H9 (cell line): ENCODE data around the gene BTN1A1. TPM values are rescaled to one million over a fixed set of nuclear protein-coding genes. Genes with fewer than 3 reads are reported as not detected.
A peak's percentile ranks its signal among the peaks of the same experiment; 100 is the strongest.

Source experiments
- DNase-seq: peaks from one replicate; pipeline ENCODE4 v3.0.0-alpha.2; 2017
- H2AFZ ChIP-seq: one replicate; pipeline ENCODE4 v1.6.1; 2013; ENCODE audit warnings: mild to moderate bottlenecking, low read length, control low read depth, moderate library complexity
- H2AK5ac ChIP-seq: 2 replicates; pipeline ENCODE4 v1.6.1; 2013; ENCODE audit warnings: low read length, control low read depth, mixed read lengths; ENCODE audit not compliant: insufficient read length
- H2BK120ac ChIP-seq: one replicate; pipeline ENCODE4 v1.6.1; 2013; ENCODE audit warnings: low read depth, mild to moderate bottlenecking, low read length, control low read depth, inconsistent platforms; ENCODE audit not compliant: poor library complexity, severe bottlenecking
- H2BK12ac ChIP-seq: 2 replicates; pipeline ENCODE4 v1.6.1; 2013; ENCODE audit warnings: low read length, control low read depth, mixed read lengths, low read depth; ENCODE audit not compliant: insufficient read length
- H2BK15ac ChIP-seq: 2 replicates; pipeline ENCODE4 v1.6.1; 2013; ENCODE audit warnings: low read depth, low read length, control low read depth
- H2BK20ac ChIP-seq: one replicate; pipeline ENCODE4 v1.6.1; 2013; ENCODE audit warnings: low read depth, mild to moderate bottlenecking, low read length, control low read depth, inconsistent platforms; ENCODE audit not compliant: poor library complexity, severe bottlenecking
- H2BK5ac ChIP-seq: 2 replicates; pipeline ENCODE4 v1.6.1; 2013; ENCODE audit warnings: low read length, control low read depth, mixed read lengths; ENCODE audit not compliant: insufficient read length
- H3K14ac ChIP-seq: 2 replicates; pipeline ENCODE4 v1.6.1; 2013; ENCODE audit warnings: low read length, control low read depth; ENCODE audit not compliant: insufficient read depth
- H3K18ac ChIP-seq: 2 replicates; pipeline ENCODE4 v1.6.1; 2013; ENCODE audit warnings: low read depth, mild to moderate bottlenecking, mixed read lengths, low read length, control low read depth; ENCODE audit not compliant: insufficient read length
- H3K23ac ChIP-seq: 2 replicates; pipeline ENCODE4 v1.6.1; 2013; ENCODE audit warnings: low read length, control low read depth, mixed read lengths, low read depth; ENCODE audit not compliant: insufficient read length
- H3K23me2 ChIP-seq: 2 replicates; pipeline ENCODE4 v1.6.1; 2013; ENCODE audit warnings: low read depth, mild to moderate bottlenecking, mixed read lengths, low read length, control low read depth; ENCODE audit not compliant: insufficient read length, poor library complexity, severe bottlenecking
- H3K27ac ChIP-seq: 2 replicates; pipeline ENCODE4 v1.5.1; 2013; ENCODE audit warnings: low read length, control low read depth, mixed read lengths, low read depth; ENCODE audit not compliant: insufficient read length
- H3K27me3 ChIP-seq: 2 replicates; pipeline ENCODE4 v1.6.1; 2013; ENCODE audit warnings: low read length, control low read depth, inconsistent platforms; ENCODE audit not compliant: insufficient read depth
- H3K4ac ChIP-seq: 2 replicates; pipeline ENCODE4 v1.6.1; 2013; ENCODE audit warnings: low read depth, mild to moderate bottlenecking, control low read depth, inconsistent platforms, low read length, moderate library complexity
- H3K4me1 ChIP-seq: 2 replicates; pipeline ENCODE4 v1.6.1; 2013; ENCODE audit warnings: low read length, control low read depth, inconsistent platforms; ENCODE audit not compliant: insufficient read depth
- H3K4me2 ChIP-seq: 2 replicates; pipeline ENCODE4 v1.6.1; 2013; ENCODE audit warnings: low read length, control low read depth, mixed read lengths; ENCODE audit not compliant: insufficient read length, insufficient read depth
- H3K56ac ChIP-seq: 2 replicates; pipeline ENCODE4 v1.6.1; 2013; ENCODE audit warnings: low read depth, mild to moderate bottlenecking, mixed read lengths, low read length, control low read depth; ENCODE audit not compliant: insufficient read length
- H3K79me1 ChIP-seq: 2 replicates; pipeline ENCODE4 v1.6.1; 2013; ENCODE audit warnings: low read depth, mild to moderate bottlenecking, moderate library complexity, low read length, control low read depth, inconsistent platforms; ENCODE audit not compliant: insufficient read depth, poor library complexity, severe bottlenecking
- H3K79me2 ChIP-seq: 2 replicates; pipeline ENCODE4 v1.6.1; 2013; ENCODE audit warnings: low read length, control low read depth, inconsistent platforms; ENCODE audit not compliant: insufficient read depth
- H3K9ac ChIP-seq: 2 replicates; pipeline ENCODE4 v1.6.1; 2013; ENCODE audit warnings: low read length, control low read depth, mixed read lengths; ENCODE audit not compliant: insufficient read length; ENCODE audit errors: extremely low read depth
- H3K9me3 ChIP-seq: one replicate; pipeline ENCODE4 v1.6.1; 2013; ENCODE audit warnings: low read depth, low read length, inconsistent platforms; ENCODE audit not compliant: control insufficient read depth
- H3T11ph ChIP-seq: one replicate; pipeline ENCODE4 v1.6.1; 2013; ENCODE audit warnings: mild to moderate bottlenecking, low read length, control low read depth, inconsistent platforms
- H4K20me1 ChIP-seq: one replicate; pipeline ENCODE4 v1.6.1; 2013; ENCODE audit not compliant: control insufficient read depth, insufficient read length, insufficient read depth
- H4K5ac ChIP-seq: 2 replicates; pipeline ENCODE4 v1.6.1; 2013; ENCODE audit warnings: low read depth, mild to moderate bottlenecking, mixed read lengths, low read length, control low read depth; ENCODE audit not compliant: insufficient read length
- H4K8ac ChIP-seq: replicated peaks from 2 replicates; pipeline ENCODE4 v1.6.1; 2013; ENCODE audit warnings: low read length, control low read depth, mixed read lengths, low read depth; ENCODE audit not compliant: insufficient read length
- H4K91ac ChIP-seq: 2 replicates; pipeline ENCODE4 v1.6.1; 2013; ENCODE audit warnings: low read depth, mild to moderate bottlenecking, moderate library complexity, mixed read lengths, low read length, control low read depth; ENCODE audit not compliant: insufficient read length
- H3K27ac Mint-ChIP-seq, 3 experiments: 2 replicates in 2 of 3; 3 replicates in 1 of 3; pipeline ENCODE4 v1.8.0; 2020 to 2021; ENCODE audit warnings: mixed read lengths in 3 of 3, mild to moderate bottlenecking in 1 of 3, moderate library complexity in 1 of 3
- H3K27me3 Mint-ChIP-seq: 2 replicates; pipeline ENCODE4 v1.8.0; 2021; ENCODE audit warnings: low read depth, mild to moderate bottlenecking, moderate library complexity, mixed read lengths
- H3K36me3 Mint-ChIP-seq, 3 experiments: 2 replicates in 2 of 3; 3 replicates in 1 of 3; pipeline ENCODE4 v1.8.0; 2020 to 2021; ENCODE audit warnings: low read depth in 3 of 3, mixed read lengths in 3 of 3; ENCODE audit not compliant: insufficient read depth in 1 of 3
- H3K4me1 Mint-ChIP-seq, 2 experiments: 2 replicates each; pipeline ENCODE4 v1.8.0; 2020; ENCODE audit warnings: mixed read lengths in 2 of 2
- H3K4me3 Mint-ChIP-seq, 2 experiments: 2 replicates in 1 of 2; 3 replicates in 1 of 2; pipeline ENCODE4 v1.8.0; 2020 to 2021; ENCODE audit warnings: mild to moderate bottlenecking in 2 of 2, mixed read lengths in 2 of 2, moderate library complexity in 1 of 2
- H3K9me3 Mint-ChIP-seq, 2 experiments: 2 replicates in 1 of 2; 3 replicates in 1 of 2; pipeline ENCODE4 v1.8.0; 2020; ENCODE audit warnings: mild to moderate bottlenecking in 2 of 2, mixed read lengths in 2 of 2, moderate library complexity in 1 of 2
- WGBS: extraction: QIAGEN DNeasy Blood & Tissue Kit; methylation state at CpG from one replicate; pipeline ENCODE4 v1.1.7; 2013; ENCODE audit warnings: missing lambda C conversion rate, low lambda C conversion rate, mixed read lengths; ENCODE audit not compliant: insufficient read length; ENCODE audit errors: extremely low coverage; 5-methylcytosine and 5-hydroxymethylcytosine counted together
- total RNA-seq: library from RNA; stranded (reverse); gene quantifications from 2 replicates; pipeline ENCODE4 v1.2.1, GENCODE V29; 2021
- TF ChIP-seq, protein P1 (sequence below): fragments of 200-600 bp; sonication (generic); conservative IDR thresholded peaks from 3 replicates; pipeline ENCODE4 v1.8.0; 2021; ENCODE audit warnings: antibody characterized with exemption, mild to moderate bottlenecking

The BTN1A1 gene
- total RNA-seq, 1 experiment from 2014 or later, result 0.15 TPM

DNA sequence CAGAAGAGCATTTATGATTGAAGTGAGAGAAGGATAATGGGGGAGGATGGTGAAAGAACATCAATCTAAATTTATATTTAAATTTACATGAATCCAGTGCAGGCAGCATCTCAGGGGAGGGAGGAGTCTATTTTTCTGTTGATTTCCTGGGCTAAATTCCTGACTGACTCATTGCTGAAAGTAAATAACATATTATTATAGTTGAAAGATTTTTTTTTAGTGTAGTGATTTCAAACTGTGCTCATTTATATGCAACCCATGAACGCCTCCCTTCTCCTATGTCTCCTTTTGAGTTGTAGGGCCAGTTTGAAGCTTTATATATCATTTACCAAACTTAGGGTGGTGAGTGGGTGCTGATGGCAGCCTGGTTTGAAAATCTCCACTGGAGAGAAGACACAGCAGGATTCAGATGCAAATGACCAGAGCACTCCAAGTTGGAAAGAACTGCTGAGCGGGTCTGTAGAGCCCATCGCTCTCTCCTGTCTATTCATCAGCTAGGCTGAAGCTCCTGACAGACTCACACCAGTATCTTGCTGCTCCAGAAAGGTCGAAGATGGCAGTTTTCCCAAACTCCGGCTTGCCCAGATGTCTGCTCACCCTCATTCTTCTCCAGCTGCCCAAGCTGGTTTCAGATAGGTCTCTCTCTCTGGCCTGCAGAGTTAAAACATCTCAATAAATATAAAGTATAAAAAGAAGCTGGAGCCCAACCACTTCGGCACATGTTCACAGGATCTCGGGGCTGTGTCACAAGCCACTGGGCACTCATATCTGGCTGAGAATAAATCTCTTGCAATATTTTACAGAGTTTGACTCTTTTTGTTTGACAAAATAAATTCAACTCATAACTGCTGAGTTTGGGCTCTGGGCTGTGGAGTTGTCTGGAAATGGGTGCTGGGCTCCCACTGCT, 24.0 kb upstream of the BTN1A1 start:
- H3K79me2 ChIP-seq, result no peaks in the 10 kb centered on the region
- H3K27ac ChIP-seq, result no peak overlapping the region
- WGBS, result no CpG with 5 or more reads among the region's 7 CpGs
- H3K56ac ChIP-seq, result no peak overlapping the region
- Mint-ChIP-seq H3K4me3 (0 out of 5 replicates have a peak overlapping the region, but pooled peaks of 1 of the 2 experiments have one; percentile 31), H3K4me1 (peaks cover 30 to 32% of the 10 kb centered on the region in 2 experiments), H3K27ac (peak overlapping the region in 2 of 3 experiments; percentile 87 to 88; a peak in 3 of 7 replicates), H3K36me3 (peaks cover 0 to 15% (median 13%) of the 10 kb centered on the region in 3 experiments; a peak in 5 of 7 replicates), H3K27me3 (no peaks in the 10 kb centered on the region; the same call in 1 of the 2 replicates), H3K9me3 (peaks cover 8 to 10% of the 10 kb centered on the region in 2 experiments; a peak in 4 of 5 replicates)
- no peak overlapping the region for H3K23ac ChIP-seq
- no peak overlapping the region for H2AFZ ChIP-seq
- no peaks in the 10 kb centered on the region for H4K20me1 ChIP-seq
- H3K27me3 ChIP-seq, result no peaks in the 10 kb centered on the region
- H2BK120ac ChIP-seq, result no peak overlapping the region
- TF ChIP-seq, protein P1, sequence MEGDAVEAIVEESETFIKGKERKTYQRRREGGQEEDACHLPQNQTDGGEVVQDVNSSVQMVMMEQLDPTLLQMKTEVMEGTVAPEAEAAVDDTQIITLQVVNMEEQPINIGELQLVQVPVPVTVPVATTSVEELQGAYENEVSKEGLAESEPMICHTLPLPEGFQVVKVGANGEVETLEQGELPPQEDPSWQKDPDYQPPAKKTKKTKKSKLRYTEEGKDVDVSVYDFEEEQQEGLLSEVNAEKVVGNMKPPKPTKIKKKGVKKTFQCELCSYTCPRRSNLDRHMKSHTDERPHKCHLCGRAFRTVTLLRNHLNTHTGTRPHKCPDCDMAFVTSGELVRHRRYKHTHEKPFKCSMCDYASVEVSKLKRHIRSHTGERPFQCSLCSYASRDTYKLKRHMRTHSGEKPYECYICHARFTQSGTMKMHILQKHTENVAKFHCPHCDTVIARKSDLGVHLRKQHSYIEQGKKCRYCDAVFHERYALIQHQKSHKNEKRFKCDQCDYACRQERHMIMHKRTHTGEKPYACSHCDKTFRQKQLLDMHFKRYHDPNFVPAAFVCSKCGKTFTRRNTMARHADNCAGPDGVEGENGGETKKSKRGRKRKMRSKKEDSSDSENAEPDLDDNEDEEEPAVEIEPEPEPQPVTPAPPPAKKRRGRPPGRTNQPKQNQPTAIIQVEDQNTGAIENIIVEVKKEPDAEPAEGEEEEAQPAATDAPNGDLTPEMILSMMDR, result no peak
- no peaks in the 10 kb centered on the region for H3K23me2 ChIP-seq
- no peak overlapping the region for H2BK15ac ChIP-seq
- DNase-seq, result peak; percentile 48
- no peak overlapping the region for H3T11ph ChIP-seq
- H4K5ac ChIP-seq, result no peak overlapping the region
- no peak overlapping the region for H2AK5ac ChIP-seq
- no peak overlapping the region for H3K4ac ChIP-seq
- no peak overlapping the region for H4K8ac ChIP-seq
- no peak overlapping the region for H4K91ac ChIP-seq
- no peak overlapping the region for H2BK5ac ChIP-seq
- peaks cover 4% of the 10 kb centered on the region; the same call in 1 of the 2 replicates for H3K4me1 ChIP-seq
- H3K9ac ChIP-seq, result no peak overlapping the region
- peaks cover 7% of the 10 kb centered on the region for H3K9me3 ChIP-seq
- H3K18ac ChIP-seq, result no peak overlapping the region
- H3K79me1 ChIP-seq, result no peaks in the 10 kb centered on the region
- no peak overlapping the region for H2BK20ac ChIP-seq
- peak overlapping the region; percentile 24; the same call in 1 of the 2 replicates for H3K14ac ChIP-seq
- no peak overlapping the region for H2BK12ac ChIP-seq
- H3K4me2 ChIP-seq, result no peak overlapping the region
